Embryonic facial prominence (tissue), 1 donor: ENCODE results near the gene RARRES2.
"Not testable (repeated sequence)": the region's sequence is repeated elsewhere in the genome, so short reads cannot be mapped to it uniquely, and the experiment has no call there.

Source experiments
- DNase-seq: peaks from one replicate; pipeline ENCODE4 v3.0.0-alpha.2; 2016; ENCODE audit errors: extremely low spot score

Gene RARRES2

DNA sequence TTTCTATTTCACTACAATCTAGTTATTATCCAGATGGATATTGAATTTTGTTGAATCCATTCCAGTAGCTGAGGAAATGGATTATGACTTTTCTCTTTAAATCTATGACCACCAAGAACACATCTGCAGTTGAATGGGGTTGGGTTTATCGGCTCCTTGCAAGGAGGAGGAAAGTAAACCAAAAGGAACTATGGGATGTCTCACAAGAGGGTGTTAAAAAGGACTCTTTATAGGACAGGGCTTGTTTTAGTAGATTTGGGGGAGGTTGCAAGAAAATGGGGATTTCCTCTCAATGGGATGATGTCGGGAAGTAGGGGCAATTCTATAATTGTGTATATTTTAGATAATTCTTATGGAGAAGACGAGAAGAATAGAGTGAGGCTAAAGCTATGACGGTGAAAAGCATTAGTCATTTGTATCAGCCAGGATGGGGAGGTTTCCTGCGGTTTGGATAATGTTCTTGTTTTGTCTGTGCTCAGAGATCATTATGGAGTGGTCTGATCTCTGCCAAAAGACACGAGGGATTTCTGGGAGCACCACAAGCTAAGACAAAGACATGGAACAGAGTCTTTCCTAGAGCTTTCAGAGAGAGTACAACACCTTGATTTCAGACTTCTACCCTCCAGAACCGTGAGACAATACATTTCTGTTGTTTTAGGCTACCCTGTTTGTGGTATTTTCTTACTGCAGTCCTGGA, 23.5 kb downstream of the RARRES2 start:
- DNase-seq, result no peak

DNA sequence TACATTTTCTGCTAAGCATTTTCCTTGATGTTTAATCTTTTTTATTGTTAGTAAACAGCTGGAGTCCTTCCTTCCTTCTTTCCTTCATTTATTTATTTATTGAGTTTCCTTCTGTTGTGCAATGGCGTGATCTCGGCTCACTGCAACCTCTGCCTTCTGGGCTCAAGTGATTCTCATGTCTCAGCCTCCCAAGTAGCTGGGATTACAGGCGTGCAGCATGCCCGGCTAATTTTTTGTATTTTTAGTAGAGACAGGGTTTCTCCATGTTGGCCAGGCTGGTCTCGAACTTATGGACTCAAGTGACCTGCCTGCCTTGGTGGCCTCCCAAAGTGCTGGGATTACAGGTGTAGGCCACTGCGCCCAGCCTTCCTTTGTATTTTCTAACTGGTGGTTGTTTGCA, 24.4 kb downstream of the RARRES2 start:
- DNase-seq, result not testable (repeated sequence)

- no peak for DNase-seq
Observed at GRCh38 chr7:150314639-150315239, 26.7 kb downstream of the RARRES2 start.

GRCh38 chr7:150313870-150314269, 27.6 kb downstream of the RARRES2 start:
- DNase-seq, result no peak

GRCh38 chr7:150313367-150313809, 28.0 kb downstream of the RARRES2 start:
- no peak for DNase-seq

DNA sequence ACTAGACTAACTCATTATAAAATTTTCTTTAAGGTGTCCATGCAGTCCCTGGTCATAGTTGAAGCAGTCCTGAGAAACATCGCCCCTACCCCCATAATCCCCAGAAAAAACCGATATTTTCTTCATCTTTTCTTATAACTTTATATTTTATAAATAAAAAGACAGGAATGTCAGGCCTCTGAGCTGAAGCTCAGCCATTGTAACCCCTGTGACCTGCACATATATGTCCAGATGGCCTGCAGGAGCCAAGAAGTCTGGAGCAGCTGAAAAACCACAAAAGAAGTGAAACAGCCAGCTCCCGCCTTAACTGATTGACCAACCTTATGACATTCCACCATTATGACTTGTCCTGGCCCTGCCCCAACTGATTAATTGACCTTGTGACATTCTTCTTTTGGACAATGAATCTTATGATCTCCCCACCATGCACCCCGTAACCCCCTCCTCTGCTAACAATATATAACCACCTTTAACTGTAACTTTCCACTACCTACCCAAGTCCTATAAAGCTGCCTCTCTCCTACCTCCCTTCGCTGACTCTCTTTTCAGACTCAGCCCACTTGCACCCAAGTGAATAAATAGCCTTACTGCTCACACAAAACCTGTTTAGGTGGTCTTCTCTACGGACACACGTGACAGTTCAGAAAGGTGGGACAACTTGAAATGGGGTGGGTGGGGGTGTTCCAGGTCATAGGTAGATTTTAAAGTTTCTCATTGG, 28.6 kb downstream of the RARRES2 start:
- DNase-seq, result not testable (repeated sequence)

- no peak for DNase-seq
Observed at GRCh38 chr7:150311711-150312110, 29.7 kb downstream of the RARRES2 start.

DNA sequence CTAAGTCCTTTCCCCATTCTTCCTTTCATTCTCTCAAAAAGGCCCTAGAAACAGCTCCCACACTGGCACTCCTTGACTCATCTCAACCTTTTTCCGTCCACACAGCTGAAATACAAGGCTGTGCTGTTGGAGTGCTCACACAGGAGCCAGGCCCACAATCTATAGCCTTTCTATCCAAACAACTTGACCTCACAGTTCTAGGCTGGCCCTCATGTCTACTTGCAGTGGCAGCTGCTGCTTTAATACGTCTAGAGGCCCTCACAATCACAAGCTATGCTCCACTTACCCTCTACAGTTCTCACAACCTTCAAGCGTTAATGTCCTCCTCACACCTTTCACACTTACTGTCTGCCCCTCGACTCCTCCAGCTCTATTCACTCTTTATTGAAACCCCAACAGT, 30.3 kb downstream of the RARRES2 start:
- DNase-seq, result no peak

DNA sequence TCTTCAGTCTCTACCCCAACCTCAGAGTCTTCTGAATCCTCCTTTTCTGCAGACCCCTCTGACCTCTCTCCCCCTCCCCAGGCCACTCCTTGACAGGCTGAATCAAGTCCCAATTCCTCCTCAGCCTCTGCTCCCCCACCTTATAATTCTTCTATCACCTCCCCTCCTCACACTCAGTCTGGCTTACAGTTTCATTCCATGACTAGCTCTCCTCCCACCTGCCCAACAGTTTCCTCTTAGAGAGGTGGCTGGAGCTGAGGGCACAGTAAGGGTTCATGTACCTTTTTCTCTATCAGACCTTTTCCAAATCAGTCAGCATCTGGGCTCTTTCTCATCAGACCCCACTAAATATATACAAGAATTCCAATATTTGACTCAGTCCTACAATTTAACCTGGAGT, 32.9 kb downstream of the RARRES2 start:
- no peak for DNase-seq

DNA sequence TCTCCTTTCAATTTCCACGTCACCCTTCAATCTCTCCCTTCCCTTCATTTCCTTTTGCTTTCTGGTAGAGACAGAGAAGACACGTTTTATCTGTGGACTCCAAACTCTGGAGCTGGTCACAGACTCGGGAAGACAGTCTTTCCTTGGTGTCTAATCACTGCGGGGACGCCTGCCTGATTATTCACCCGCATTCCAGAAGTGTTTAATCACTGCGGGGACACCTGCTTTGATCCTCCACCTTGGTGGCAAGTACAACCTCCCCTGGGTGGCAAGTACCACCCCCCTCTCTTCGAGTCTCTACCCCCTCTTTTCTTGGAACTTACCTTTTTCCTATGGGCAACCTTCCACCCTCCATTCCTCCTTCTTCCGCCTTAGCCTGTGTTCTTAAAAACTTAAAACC, 33.5 kb downstream of the RARRES2 start:
- DNase-seq, result no peak

DNA sequence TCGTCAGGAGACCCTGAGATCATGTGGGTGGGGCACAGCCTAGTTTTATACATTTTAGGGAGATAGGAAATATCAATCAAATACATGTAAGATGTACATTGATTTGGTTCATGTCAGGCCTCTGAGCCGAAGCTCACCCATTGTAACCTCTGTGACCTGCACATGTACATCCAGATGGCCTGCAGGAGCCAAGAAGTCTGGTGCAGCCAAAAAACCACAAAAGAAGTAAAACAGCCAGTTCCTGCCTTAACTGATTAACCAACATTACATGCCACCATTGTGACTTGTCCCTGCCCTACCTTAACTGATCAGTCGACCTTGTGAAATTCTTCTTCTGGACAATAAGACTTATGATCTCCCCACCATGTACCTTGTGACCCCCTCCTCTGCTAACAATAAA, 34.3 kb downstream of the RARRES2 start:
- DNase-seq, result no peak

DNA sequence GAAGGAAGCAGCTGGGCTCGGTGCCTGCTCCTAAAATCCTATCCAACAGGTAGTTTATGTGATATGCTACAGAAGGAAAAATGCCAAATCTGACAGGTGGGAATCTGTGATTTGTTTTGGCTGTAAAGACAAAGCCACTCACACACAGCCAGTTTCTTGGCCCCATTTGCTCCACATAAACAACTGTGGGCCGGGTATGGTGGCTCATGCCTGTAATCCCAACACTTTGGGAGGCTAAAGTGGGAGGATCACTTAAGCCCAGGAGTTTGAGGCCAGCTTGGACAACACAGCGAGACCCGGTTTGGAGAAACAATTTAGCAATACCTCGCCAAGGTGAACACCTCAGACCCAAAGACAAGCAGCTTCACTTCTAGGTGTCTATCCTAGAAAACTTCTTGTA, 35.1 kb downstream of the RARRES2 start:
- not testable (repeated sequence) for DNase-seq

GRCh38 chr7:150305903-150306284, 35.5 kb downstream of the RARRES2 start:
- not testable (repeated sequence) for DNase-seq

GRCh38 chr7:150305259-150305902, 36.0 kb downstream of the RARRES2 start:
- not testable (repeated sequence) for DNase-seq

- not testable (repeated sequence) for DNase-seq
Observed at GRCh38 chr7:150304499-150305258, 36.8 kb downstream of the RARRES2 start.

GRCh38 chr7:150302908-150303310, 38.5 kb downstream of the RARRES2 start:
- not testable (repeated sequence) for DNase-seq

DNA sequence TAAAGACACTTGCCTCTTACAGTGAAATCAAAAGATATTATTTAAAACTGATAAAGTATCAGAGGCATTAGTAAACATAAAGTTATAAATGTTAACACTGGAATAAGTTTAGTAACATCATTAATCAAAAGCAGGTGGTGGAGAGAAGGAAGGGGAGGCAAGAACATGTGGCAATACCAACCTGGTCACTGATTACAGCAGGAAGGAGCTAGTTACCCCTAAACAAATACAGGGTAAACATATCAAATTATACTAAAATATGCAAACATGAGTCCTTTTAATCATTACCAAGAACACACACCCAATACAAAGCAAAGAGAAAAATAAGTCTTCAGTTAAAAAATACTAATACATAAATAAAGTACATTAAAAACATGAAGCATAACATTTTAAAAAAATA, 43.5 kb downstream of the RARRES2 start:
- not testable (repeated sequence) for DNase-seq

- DNase-seq, result not testable (repeated sequence)
Observed at GRCh38 chr7:150296802-150297201, 44.6 kb downstream of the RARRES2 start.

- not testable (repeated sequence) for DNase-seq
Observed at GRCh38 chr7:150295614-150296013, 45.8 kb downstream of the RARRES2 start.

DNA sequence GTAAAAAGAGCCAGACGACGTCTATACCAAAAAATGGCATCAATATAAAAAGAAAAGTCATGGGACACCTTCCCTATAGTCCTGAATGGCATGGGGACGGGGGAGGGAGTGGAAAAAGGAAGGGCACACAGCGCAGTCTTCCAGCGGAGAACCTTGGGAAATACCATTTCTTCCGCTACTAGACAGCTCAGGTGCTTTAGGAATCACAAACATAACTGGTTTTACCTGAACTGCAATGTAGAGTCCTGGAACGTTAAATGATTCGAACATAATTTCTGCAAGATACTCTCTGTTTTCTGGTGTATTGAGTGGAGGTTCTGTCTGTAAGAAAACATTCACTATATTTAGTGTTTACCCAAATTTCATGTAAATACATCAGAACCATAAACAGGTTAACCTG, 46.4 kb downstream of the RARRES2 start:
- not testable (repeated sequence) for DNase-seq

GRCh38 chr7:150290317-150290716, 51.1 kb downstream of the RARRES2 start:
- not testable (repeated sequence) for DNase-seq
